Activated T-helper 1 cell treated with anti-CD3 and anti-CD28 coated beads, Interleukin-12 subunit alpha, Interleukin-12 subunit beta, Interleukin-2, Interleukin-4 antibody, amounts not matched to agents 30 ng/mL and 10 ng/mL and 1 ng/mL, durations not matched to agents 14 hours and 24 hours and 36 hours (primary cell): ENCODE data around the gene CMTM8. TPM values are rescaled to one million over a fixed set of nuclear protein-coding genes. Genes with fewer than 3 reads are reported as not detected.
"Not testable (repeated sequence)": the region's sequence is repeated elsewhere in the genome, so short reads cannot be mapped to it uniquely, and the experiment has no call there.

Experiments
- DNase-seq: peaks from one replicate; pipeline ENCODE4 v3.0.0; 2021; ENCODE audit warnings: low spot score
- H3K27ac Mint-ChIP-seq: one replicate; pipeline ENCODE4 v1.8.0; 2021; ENCODE audit warnings: mild to moderate bottlenecking, mixed read lengths
- H3K27me3 Mint-ChIP-seq: one replicate; pipeline ENCODE4 v1.8.0; 2022; ENCODE audit warnings: mild to moderate bottlenecking, moderate library complexity, mixed read lengths; ENCODE audit not compliant: insufficient read depth
- H3K36me3 Mint-ChIP-seq: one replicate; pipeline ENCODE4 v1.8.0; 2021; ENCODE audit warnings: low read depth, mixed read lengths
- H3K4me1 Mint-ChIP-seq: one replicate; pipeline ENCODE4 v1.8.0; 2021; ENCODE audit warnings: low read depth, mixed read lengths
- H3K4me3 Mint-ChIP-seq: one replicate; pipeline ENCODE4 v1.8.0; 2021; ENCODE audit warnings: mild to moderate bottlenecking, moderate library complexity, mixed read lengths
- H3K9me3 Mint-ChIP-seq: one replicate; pipeline ENCODE4 v1.8.0; 2021; ENCODE audit warnings: mixed read lengths
- intact Hi-C: fragments of 100-400 bp; cut with micrococcal nuclease; formaldehyde crosslinking; loops from one replicate; pipeline ENCODE4 v1.15.1; 2024
- total RNA-seq: library from RNA; stranded (reverse); gene quantifications from 2 replicates; pipeline ENCODE4 v1.2.3, GENCODE V29; 2022

Gene CMTM8, protein sequence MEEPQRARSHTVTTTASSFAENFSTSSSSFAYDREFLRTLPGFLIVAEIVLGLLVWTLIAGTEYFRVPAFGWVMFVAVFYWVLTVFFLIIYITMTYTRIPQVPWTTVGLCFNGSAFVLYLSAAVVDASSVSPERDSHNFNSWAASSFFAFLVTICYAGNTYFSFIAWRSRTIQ
- 5.0 and 5.7 TPM in 2 replicates for total RNA-seq

DNA sequence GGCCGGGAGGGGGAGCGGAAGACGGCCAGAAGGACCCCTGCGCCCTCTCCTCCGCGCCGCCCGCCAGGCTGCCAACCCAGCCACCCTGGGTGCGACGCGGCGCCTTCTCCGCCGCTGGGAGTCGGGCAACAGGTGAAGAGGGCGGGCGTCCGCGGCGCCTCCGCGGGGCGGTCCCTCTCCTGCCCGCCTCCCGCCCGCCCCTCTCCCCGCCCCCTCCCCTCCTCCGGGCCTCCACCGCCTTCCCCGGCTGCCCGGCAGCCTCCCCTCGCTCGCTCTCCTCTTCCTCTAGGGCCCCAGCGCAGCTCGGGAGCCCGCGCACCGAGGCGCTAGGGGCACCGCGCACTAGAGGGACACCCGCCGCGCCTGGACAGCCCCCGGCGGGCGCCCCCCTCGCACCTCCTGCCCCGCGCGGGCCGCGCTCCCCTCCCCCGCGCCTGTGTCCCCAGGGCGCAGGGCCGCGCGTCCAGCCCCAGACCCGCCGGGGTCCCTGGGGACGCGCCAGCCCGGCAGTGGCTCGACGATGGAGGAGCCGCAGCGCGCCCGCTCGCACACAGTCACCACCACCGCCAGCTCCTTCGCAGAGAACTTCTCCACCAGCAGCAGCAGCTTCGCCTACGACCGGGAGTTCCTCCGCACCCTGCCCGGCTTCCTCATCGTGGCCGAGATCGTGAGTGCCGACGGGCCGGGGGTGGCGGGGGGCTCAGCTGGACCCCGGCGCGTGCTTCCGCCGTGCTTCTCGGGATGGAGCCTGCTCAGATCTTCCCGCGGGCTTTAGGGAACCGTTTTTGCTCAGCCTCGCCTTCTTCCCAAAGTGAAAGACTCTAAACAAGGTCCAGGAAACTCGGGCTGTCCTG lies at the start of gene CMTM8:
Gene CMTM8, plus strand, starts transcription at position 228 of the 854 bp plus-strand sequence. Its CDS starts 293 bp downstream, at position 521.
- intact Hi-C loops = loop anchor here (1.0 to 10.0 kb wide), 8 partner anchors 58 to 904 kb away; partner anchors contain the start of genes CMTM7, CNOT10, DYNC1LI1 and GPD1L
- peaks cover 12% of the 10 kb centered on the region for H3K9me3 Mint-ChIP-seq
- H3K27ac Mint-ChIP-seq = peak within 1 kb of the TSS; percentile 53
- peak within 1 kb of the TSS; percentile 86 for H3K4me3 Mint-ChIP-seq
- peaks cover 6% of the 10 kb centered on the region for H3K36me3 Mint-ChIP-seq
- DNase-seq = peak; percentile 54
- peaks cover 31% of the 10 kb centered on the region for H3K27me3 Mint-ChIP-seq
- peaks cover 25% of the 10 kb centered on the region for H3K4me1 Mint-ChIP-seq

DNA sequence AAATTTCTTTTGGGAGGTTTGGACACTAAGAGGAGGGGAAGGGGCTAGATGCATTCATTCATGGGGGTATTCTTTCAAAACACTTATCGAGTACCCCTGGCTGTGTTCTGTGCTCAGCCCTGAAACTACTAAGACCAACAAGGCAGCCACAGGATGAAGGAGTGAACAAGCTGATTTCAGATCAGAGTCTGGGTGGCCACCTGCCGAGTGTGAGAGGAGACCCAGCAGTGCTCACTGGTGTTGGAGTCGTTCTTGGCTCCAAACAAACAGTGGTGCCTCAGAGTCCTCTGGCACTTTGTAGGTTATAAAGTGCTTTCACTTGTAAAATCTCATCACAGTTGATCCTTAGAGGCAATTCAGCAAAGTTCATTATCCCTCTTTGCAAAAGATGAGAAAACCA lies 48.8 kb upstream of the CMTM8 start:
- Mint-ChIP-seq H3K4me1 (no peaks in the 10 kb centered on the region), H3K9me3 (no peaks in the 10 kb centered on the region), H3K36me3 (no peaks in the 10 kb centered on the region), H3K27me3 (peaks cover 15% of the 10 kb centered on the region), H3K4me3 (no peak overlapping the region), H3K27ac (no peak overlapping the region)
- no peak for DNase-seq
- intact Hi-C loops = no loop called here

DNA sequence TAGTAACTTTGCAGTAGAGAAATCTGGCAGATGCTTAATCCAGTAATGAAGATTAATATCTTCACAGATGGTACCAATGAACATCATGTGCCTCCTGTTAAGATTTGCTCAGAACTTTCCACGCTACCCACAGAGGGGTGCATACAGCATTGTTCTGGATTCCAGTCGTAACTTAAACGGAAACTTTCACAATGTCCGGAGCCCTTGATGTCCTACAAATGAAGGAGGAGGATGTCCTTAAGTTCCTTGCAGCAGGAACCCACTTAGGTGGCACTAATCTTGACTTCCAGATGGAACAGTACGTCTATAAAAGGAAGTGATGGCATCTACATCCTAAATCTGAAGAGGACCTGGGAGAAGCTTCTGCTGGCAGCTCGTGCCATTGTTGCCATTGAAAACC lies 47.9 kb upstream of the CMTM8 start:
- H3K4me3 Mint-ChIP-seq, DNase-seq, H3K27ac Mint-ChIP-seq, H3K9me3 Mint-ChIP-seq, intact Hi-C loops, H3K4me1 Mint-ChIP-seq, H3K36me3 Mint-ChIP-seq: not testable (repeated sequence)
- H3K27me3 Mint-ChIP-seq = peaks cover 11% of the 10 kb centered on the region

DNA sequence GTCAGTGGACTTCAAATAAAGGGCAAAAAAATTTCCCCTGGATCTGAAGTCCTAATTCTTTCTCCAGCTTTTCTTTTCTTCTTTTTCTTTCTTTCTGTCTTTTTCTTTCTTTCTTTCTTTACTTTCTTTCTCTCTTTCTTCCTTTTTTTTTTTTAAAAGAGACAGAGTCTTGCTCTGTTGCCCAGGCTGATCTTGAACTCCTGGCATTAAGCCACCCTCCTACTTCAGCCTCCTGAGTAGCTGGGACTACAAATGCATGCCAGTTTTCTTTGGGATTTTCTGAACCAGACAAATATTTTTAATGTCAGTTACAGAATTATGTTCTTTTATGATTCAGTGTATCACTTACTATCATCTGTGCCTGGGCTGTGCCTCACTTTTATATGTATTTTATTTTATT lies 45.4 kb upstream of the CMTM8 start:
- DNase-seq = no peak
- Mint-ChIP-seq H3K36me3 (no peaks in the 10 kb centered on the region), H3K27ac (no peak overlapping the region), H3K4me3 (no peak overlapping the region), H3K9me3 (no peaks in the 10 kb centered on the region), H3K4me1 (no peaks in the 10 kb centered on the region), H3K27me3 (peaks cover 14% of the 10 kb centered on the region)
- intact Hi-C loops = no loop called here

DNA sequence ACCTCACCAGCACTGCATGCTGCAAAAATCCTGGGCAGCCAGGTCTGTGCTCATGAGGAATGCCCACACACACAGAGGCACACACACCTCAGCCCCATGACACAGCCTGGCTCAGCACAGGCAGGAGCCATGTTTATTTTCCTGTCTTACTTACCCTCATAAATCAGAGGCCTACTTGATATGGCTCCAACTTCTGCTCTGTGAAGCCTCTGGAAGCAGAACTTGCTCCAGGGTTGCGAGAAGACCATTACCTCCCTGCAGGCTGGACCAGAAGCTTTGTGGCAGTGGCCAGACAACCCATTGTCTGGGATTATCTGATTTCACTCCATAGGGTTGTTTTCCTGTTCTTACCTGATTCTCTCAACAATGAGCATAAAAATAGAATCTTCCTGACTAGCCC lies 43.8 kb upstream of the CMTM8 start:
- H3K4me1 Mint-ChIP-seq = no peaks in the 10 kb centered on the region
- no peaks in the 10 kb centered on the region for H3K9me3 Mint-ChIP-seq
- DNase-seq = no peak
- peaks cover 17% of the 10 kb centered on the region for H3K27me3 Mint-ChIP-seq
- H3K27ac Mint-ChIP-seq = no peak overlapping the region
- no peaks in the 10 kb centered on the region for H3K36me3 Mint-ChIP-seq
- no peak overlapping the region for H3K4me3 Mint-ChIP-seq
- intact Hi-C loops = no loop called here

DNA sequence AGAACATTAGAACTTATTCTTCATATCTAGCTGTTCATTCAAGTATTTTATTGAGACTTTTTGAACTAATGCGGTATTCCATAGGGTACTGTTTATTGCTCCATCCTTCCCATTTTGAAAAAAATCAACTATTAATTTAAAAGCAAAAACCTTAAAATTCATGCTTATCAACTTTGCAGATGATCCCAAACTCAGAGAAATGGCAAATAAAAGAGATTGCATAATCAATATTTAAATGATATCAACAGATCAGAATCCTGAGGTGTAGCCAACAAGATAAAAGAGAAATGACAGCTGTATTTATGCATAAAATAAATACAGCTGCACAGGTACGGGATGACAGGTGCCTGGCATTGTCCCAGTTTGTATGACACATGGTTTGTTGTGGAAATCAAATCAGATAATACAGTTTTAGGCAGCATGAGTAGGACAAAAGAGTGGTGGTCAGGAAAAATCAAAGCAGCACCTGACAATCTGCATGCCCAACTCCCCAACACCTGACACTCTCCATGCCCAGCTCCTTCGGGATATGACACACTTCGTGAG lies 42.4 kb upstream of the CMTM8 start:
- Mint-ChIP-seq H3K4me3 (no peak overlapping the region), H3K36me3 (no peaks in the 10 kb centered on the region), H3K27ac (no peak overlapping the region), H3K27me3 (peaks cover 21% of the 10 kb centered on the region), H3K9me3 (no peaks in the 10 kb centered on the region), H3K4me1 (no peaks in the 10 kb centered on the region)
- intact Hi-C loops = no loop called here
- DNase-seq = no peak

DNA sequence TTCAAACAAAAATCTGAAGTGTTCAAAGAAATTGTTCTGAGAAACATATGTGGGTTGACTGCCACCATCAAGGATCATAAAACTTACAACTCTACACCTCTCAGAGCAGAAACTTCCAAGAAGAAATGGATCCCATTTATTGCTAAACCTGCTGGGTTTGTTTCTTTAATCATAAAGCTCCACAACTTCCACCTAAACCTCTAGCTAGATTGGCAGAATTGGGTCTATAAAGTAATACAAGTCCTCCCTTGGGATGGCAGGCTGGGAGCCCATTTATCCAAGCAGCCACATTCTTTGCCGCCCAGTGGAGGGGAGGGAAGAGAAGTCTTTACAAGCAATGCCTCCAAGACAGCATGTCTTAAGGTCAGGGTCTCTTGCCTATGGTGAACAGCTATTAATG lies 40.5 kb upstream of the CMTM8 start:
- H3K27me3 Mint-ChIP-seq = peaks cover 21% of the 10 kb centered on the region
- no peak overlapping the region for H3K4me3 Mint-ChIP-seq
- no peak overlapping the region for H3K27ac Mint-ChIP-seq
- H3K9me3 Mint-ChIP-seq = no peaks in the 10 kb centered on the region
- intact Hi-C loops = no loop called here
- DNase-seq = no peak
- no peaks in the 10 kb centered on the region for H3K36me3 Mint-ChIP-seq
- no peaks in the 10 kb centered on the region for H3K4me1 Mint-ChIP-seq

DNA sequence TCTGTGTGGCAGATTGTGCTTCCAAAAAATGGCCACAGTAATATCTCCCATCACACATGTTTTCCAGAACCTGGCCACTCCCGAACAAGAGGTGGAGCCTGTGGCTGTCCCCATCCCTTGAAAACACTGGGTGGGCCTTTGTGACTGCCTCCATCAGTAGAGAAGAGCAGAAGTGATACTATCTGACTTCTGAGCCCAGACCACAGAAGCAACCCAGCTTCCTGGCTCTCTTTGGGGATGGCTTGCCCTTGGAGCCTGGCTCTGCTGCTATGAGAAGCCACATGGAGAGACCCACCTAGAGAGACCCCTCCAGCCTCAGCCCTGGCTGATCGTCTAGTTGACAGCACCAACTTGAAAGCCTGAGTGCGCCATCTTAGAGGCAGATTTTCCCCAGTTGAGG lies 39.8 kb upstream of the CMTM8 start:
- no peaks in the 10 kb centered on the region for H3K36me3 Mint-ChIP-seq
- intact Hi-C loops = no loop called here
- H3K4me1 Mint-ChIP-seq = no peaks in the 10 kb centered on the region
- H3K4me3 Mint-ChIP-seq = no peak overlapping the region
- no peaks in the 10 kb centered on the region for H3K9me3 Mint-ChIP-seq
- peaks cover 18% of the 10 kb centered on the region for H3K27me3 Mint-ChIP-seq
- no peak for DNase-seq
- no peak overlapping the region for H3K27ac Mint-ChIP-seq

DNA sequence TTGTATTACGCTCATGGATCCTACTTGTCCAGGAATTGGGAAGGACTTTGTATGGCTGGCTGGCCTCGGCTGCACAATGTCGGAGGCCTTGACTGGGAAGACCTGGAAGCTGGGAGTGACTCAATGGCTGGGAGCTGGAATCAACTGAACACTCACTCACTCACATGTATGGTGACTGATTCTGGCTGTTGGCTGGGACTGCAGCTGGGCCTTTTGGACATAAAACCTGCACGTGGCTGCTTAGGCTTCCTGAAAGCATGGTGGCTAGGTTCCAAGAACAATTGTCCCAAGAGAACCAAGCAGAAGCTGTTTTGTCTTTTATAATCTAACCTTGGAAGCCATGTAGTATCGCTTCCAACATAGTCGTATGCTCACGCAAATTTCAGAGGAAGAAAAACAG lies 38.0 kb upstream of the CMTM8 start:
- Mint-ChIP-seq H3K27me3 (peaks cover 19% of the 10 kb centered on the region), H3K9me3 (no peaks in the 10 kb centered on the region), H3K36me3 (no peaks in the 10 kb centered on the region), H3K27ac (no peak overlapping the region), H3K4me1 (no peaks in the 10 kb centered on the region), H3K4me3 (no peak overlapping the region)
- no peak for DNase-seq
- intact Hi-C loops = no loop called here

DNA sequence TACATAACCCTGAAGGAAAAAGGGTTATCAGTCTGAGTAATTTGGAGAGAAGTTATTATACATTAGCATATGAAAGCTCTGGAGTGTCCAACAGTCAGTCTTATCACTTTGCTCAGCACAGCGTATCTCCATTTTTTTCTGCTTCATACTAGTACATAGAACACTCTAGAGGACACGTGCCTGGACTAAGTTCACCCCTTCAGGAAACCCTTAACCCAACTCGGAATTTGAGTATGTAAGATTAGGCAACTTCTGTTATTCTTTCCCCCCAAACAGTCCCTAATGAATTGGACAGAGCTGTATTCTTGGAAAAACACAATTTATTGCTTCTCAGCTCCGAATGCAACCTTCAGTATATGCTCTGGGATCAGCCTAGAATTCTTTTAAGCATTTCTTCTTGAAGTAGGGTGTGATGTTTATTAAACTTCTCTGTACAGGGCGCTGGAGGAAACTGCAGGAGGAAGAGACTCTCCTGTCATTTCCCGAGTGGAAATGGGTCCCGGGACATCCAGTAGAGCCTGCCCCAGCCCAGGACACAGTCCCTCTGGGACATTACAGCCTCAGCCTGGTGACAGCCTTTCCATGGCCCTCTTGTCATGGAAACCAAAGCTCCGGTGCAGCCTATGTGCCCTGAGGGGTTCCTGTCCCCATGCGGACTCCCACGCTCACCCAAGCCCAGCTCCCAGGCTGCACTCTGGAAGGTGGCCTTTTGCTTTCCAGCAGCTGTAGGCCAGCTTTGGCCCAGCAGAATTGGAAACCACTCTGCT lies 37.3 kb upstream of the CMTM8 start:
- Mint-ChIP-seq H3K4me1 (no peaks in the 10 kb centered on the region), H3K36me3 (no peaks in the 10 kb centered on the region), H3K27me3 (peaks cover 22% of the 10 kb centered on the region), H3K4me3 (no peak overlapping the region), H3K9me3 (no peaks in the 10 kb centered on the region), H3K27ac (no peak overlapping the region)
- intact Hi-C loops = no loop called here
- DNase-seq = no peak

DNA sequence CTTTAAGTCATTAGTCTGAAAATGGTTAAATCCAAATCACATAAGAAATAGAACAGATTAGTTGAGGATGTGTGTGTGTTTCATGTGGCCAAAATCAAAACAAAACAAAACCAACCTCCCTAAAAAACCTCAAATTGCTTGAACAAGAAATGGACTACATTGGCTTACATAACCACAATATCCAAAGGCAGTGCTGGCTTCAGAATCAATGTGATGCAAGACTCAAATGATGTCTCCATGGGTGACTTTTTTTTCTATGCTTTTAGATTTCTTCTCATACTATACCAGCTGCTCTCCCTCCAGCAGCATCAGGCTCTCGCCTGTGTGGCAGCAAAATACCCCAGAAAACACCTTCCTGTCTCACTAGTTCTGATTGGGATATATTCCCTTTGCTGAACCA lies 36.0 kb upstream of the CMTM8 start:
- H3K4me3 Mint-ChIP-seq = no peak overlapping the region
- intact Hi-C loops = no loop called here
- H3K4me1 Mint-ChIP-seq = no peaks in the 10 kb centered on the region
- no peak for DNase-seq
- H3K36me3 Mint-ChIP-seq = no peaks in the 10 kb centered on the region
- no peaks in the 10 kb centered on the region for H3K9me3 Mint-ChIP-seq
- H3K27me3 Mint-ChIP-seq = peaks cover 18% of the 10 kb centered on the region
- no peak overlapping the region for H3K27ac Mint-ChIP-seq

DNA sequence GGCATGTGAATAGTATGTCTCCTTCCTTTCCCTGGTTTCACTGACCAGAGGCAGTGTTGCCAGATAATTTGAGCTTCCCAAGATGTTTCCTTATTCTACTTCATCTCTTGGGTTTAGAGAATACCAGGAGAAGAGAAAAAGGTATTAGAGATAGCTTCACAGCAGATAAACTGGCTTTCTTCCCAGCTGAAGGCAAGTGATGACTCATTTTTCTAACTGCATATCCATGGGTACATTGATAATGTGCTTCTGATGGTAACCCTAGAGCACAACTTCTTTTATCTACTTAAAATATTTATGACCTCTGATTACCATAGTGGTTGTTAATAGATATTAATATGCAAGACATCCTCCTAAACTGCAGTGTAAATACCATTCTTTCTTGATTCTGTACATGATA lies 34.6 kb upstream of the CMTM8 start:
- DNase-seq = no peak
- H3K36me3 Mint-ChIP-seq = no peaks in the 10 kb centered on the region
- H3K4me1 Mint-ChIP-seq = no peaks in the 10 kb centered on the region
- H3K4me3 Mint-ChIP-seq = no peak overlapping the region
- peaks cover 16% of the 10 kb centered on the region for H3K27me3 Mint-ChIP-seq
- H3K9me3 Mint-ChIP-seq = no peaks in the 10 kb centered on the region
- intact Hi-C loops = no loop called here
- H3K27ac Mint-ChIP-seq = no peak overlapping the region

DNA sequence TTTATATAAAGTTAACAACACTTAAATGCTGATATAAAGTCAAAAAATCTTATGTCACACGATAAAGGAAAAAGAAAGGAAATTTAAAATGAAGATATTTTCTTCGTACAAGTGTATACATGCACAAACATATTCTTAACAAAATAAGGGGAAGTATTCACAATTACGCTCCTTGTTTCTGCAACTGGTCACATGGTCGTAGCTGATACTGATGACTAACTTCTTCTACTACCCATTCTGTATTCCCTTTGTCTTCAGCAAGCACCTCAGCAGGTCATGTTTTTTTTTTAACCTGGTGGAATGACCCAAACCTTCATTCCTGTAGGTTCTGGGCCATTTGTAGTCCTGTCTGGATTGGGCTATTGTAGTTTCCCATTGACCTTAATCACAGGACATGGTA lies 30.0 kb upstream of the CMTM8 start:
- Mint-ChIP-seq H3K9me3 (no peaks in the 10 kb centered on the region), H3K27me3 (peaks cover 4% of the 10 kb centered on the region), H3K4me1 (no peaks in the 10 kb centered on the region), H3K36me3 (no peaks in the 10 kb centered on the region), H3K27ac (no peak overlapping the region), H3K4me3 (no peak overlapping the region)
- DNase-seq = no peak
- intact Hi-C loops = no loop called here
